Measurements from ENCODE around the gene LRRN4CL.
"Not testable (repeated sequence)": the region's sequence is repeated elsewhere in the genome, so short reads cannot be mapped to it uniquely, and the experiment has no call there.

The LRRN4CL gene

GRCh38 chr11:62676698-62677097 is 12.6 kb downstream of the LRRN4CL start:
- DNase-seq (ENCODE audit: low read depth in 2 of 2) = no peak

- DNase-seq (ENCODE audit: low read depth in 2 of 2) = not testable (repeated sequence)
Observed at GRCh38 chr11:62675415-62675814, 13.9 kb downstream of the LRRN4CL start.

- DNase-seq (ENCODE audit: low read depth in 2 of 2) = no peak
Observed at GRCh38 chr11:62673196-62673525, 16.2 kb downstream of the LRRN4CL start.

GRCh38 chr11:62671608-62672389 is 17.5 kb downstream of the LRRN4CL start, which contains the start of the genes LBHD1 and UQCC3:
LBHD1 (minus strand) TSS chr11:62672267; CDS start chr11:62670031, 2,236 bp downstream.
UQCC3 (plus strand) TSS chr11:62671673; CDS start chr11:62671746, 73 bp downstream.
- DNase-seq (ENCODE audit: low read depth in 2 of 2) = peak; percentile 60 to 66

GRCh38 chr11:62671236-62671607 is 18.1 kb downstream of the LRRN4CL start:
- no peak for DNase-seq (ENCODE audit: low read depth in 2 of 2)

- no peak for DNase-seq (ENCODE audit: low read depth in 2 of 2)
Observed at GRCh38 chr11:62669420-62670161, 19.7 kb downstream of the LRRN4CL start.

GRCh38 chr11:62667460-62667859 is 21.9 kb downstream of the LRRN4CL start:
- no peak for DNase-seq (ENCODE audit: low read depth in 2 of 2)

- no peak for DNase-seq (ENCODE audit: low read depth in 2 of 2)
Observed at GRCh38 chr11:62666259-62666926, 22.9 kb downstream of the LRRN4CL start.

- DNase-seq (ENCODE audit: low read depth in 2 of 2) = peak in 1 of 2 donors; percentile 53
Observed at GRCh38 chr11:62665599-62666258, 23.6 kb downstream of the LRRN4CL start.

- peak; percentile 92 to 93 for DNase-seq (ENCODE audit: low read depth in 2 of 2)
Observed at GRCh38 chr11:62665075-62665598, 24.2 kb downstream of the LRRN4CL start, which contains the start of the genes C11orf98 and CSKMT. C11orf98 (minus strand) TSS chr11:62665210; CDS start chr11:62665169, 41 bp downstream. CSKMT (plus strand) TSS chr11:62665312; CDS start chr11:62665880, 568 bp downstream.

GRCh38 chr11:62664405-62665074 is 24.8 kb downstream of the LRRN4CL start:
- peak in 1 of 2 donors; percentile 42 for DNase-seq (ENCODE audit: low read depth in 2 of 2)

- no peak for DNase-seq (ENCODE audit: low read depth in 2 of 2)
Observed at GRCh38 chr11:62656796-62657429, 32.4 kb downstream of the LRRN4CL start.

GRCh38 chr11:62654297-62654696 is 35.0 kb downstream of the LRRN4CL start:
- no peak for DNase-seq (ENCODE audit: low read depth in 2 of 2)

GRCh38 chr11:62652161-62653006 is 36.9 kb downstream of the LRRN4CL start:
- DNase-seq (ENCODE audit: low read depth in 2 of 2) = no peak

GRCh38 chr11:62650283-62650682 is 39.0 kb downstream of the LRRN4CL start:
- DNase-seq (ENCODE audit: low read depth in 2 of 2) = not testable (repeated sequence)

- no peak for DNase-seq (ENCODE audit: low read depth in 2 of 2)
Observed at GRCh38 chr11:62649486-62649885, 39.8 kb downstream of the LRRN4CL start.

GRCh38 chr11:62648967-62649364 is 40.4 kb downstream of the LRRN4CL start:
- DNase-seq (ENCODE audit: low read depth in 2 of 2) = no peak

GRCh38 chr11:62648185-62648966 is 41.0 kb downstream of the LRRN4CL start:
- no peak for DNase-seq (ENCODE audit: low read depth in 2 of 2)

- DNase-seq (ENCODE audit: low read depth in 2 of 2) = no peak
Observed at GRCh38 chr11:62647609-62648005, 41.7 kb downstream of the LRRN4CL start.

Data from stimulated activated CD8-positive, alpha-beta memory T cell treated with anti-CD3 and anti-CD28 coated beads, Interleukin-15, amount 100 ng/mL, for 48 hours (primary cell).